H1 (cell line): ENCODE measurements around the gene MRPS27. TPM values are rescaled to one million over a fixed set of nuclear protein-coding genes. Genes with fewer than 3 reads are reported as not detected.

Source experiments
- RXRA ChIP-seq: IDR thresholded peaks from 2 replicates; pipeline ENCODE4 v1.6.1; 2011; ENCODE audit warnings: low read depth, mild to moderate bottlenecking, low read length, moderate library complexity; ENCODE audit not compliant: insufficient read depth
- polyA plus RNA-seq, 7 experiments: library from polyadenylated mRNA; depleted of rRNA in 3 of 7; stranded (reverse) in 5 of 7; unstranded in 2 of 7; fragments of >200 nt in 5 of 7; fragments of 200-250 nt in 2 of 7; gene quantifications; 1 replicate in 5 of 7; 2 replicates in 1 of 7; 4 replicates in 1 of 7; pipeline versions ENCODE4 v1.2.1 to v1.2.3, GENCODE V29; 2011 to 2013; ENCODE audit warnings: missing spikeins in 2 of 7, mixed read lengths in 2 of 7
- total RNA-seq: library from RNA; stranded (reverse); fragmentation: NEBNext Ultra II Directional; extraction: Animal tissue kit (Norgen Biotek cat#: 25700); gene quantifications from 2 replicates; pipeline ENCODE4 v1.2.1, GENCODE V29; 2021

The MRPS27 gene
- total and polyA plus RNA-seq, 2 of the 8 experiments (the other 6 are each of a cell fraction or from before 2014, with no cell fraction given), result 93.2 to 102 TPM

DNA sequence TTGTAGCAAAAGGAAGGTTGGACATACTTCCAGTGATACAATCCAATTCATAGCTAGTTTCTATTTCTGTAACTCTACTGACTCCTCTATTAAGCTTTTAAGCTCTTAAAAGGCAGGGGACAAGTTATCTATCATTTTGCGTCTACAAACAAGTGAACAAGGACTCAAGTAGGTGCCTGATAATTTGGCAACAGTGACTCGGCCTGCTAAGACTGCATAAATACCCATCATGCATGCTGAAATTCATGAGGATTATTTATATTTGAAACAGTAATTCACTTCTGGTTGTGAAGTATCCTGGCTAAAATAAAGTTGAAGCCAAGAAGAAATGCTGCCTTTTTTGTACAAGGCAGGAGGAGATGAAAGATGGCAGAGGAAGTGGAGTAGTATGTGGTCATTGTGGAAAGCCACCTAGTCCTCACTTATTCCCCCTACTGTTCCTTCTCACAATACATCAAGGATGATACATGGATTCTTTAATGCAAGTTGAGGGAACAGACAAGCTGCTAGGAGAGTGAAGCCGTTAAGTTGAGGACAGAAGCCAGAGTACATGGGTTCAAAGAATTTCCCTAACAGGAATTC, 74.0 kb downstream of the MRPS27 start (continued):
- TF ChIP-seq RXRA, result no peak
